OCI-LY7 (cell line): ENCODE results near the gene DNAH7. TPM values are rescaled to one million over a fixed set of nuclear protein-coding genes. Genes with fewer than 3 reads are reported as not detected.

ENCODE experiments used
- BruUV-seq: library from RNA; stranded (reverse); fragments of 400-500 nt; replicated peaks from 2 replicates; lab custom pipeline; 2021; lab: Mats Ljungman, UMichigan
- CTCF ChIA-PET: fragments of 300-600 bp; sonication (Branson Sonifier 250); formaldehyde crosslinking; loops from one replicate; lab custom pipeline; 2022; ENCODE audit warnings: antibody characterized with exemption; ENCODE audit not compliant: unreplicated experiment; lab: Charles Lee
- POLR2A ChIA-PET: fragments of 300-600 bp; sonication (Branson Sonifier 250); formaldehyde crosslinking; loops from one replicate; lab custom pipeline; 2022; ENCODE audit warnings: antibody characterized with exemption; lab: Charles Lee
- DNase-seq: peaks from one replicate; pipeline ENCODE4 v3.0.0-alpha.2; 2015; ENCODE audit warnings: low spot score
- H2AFZ ChIP-seq: fragments of 200-600 bp; sonication (generic), shearing (Covaris generic); 2 replicates; pipeline ENCODE4 v1.6.1; 2014; ENCODE audit warnings: mild to moderate bottlenecking, antibody characterized with exemption, low read length, moderate library complexity
- H3K27ac ChIP-seq: fragments of 200-600 bp; sonication (generic); 2 replicates; pipeline ENCODE4 v1.5.1; 2014; ENCODE audit warnings: mixed run types, low read depth, mild to moderate bottlenecking, moderate library complexity, low read length, inconsistent platforms; ENCODE audit not compliant: poor library complexity, severe bottlenecking
- H3K36me3 ChIP-seq: fragments of 200-600 bp; sonication (generic); 2 replicates; pipeline ENCODE4 v1.6.1; 2014; ENCODE audit warnings: mild to moderate bottlenecking, antibody characterized with exemption, low read length, moderate library complexity, mixed read lengths; ENCODE audit not compliant: insufficient read depth
- H3K4me1 ChIP-seq: fragments of 200-600 bp; sonication (generic); 2 replicates; pipeline ENCODE4 v1.5.1; 2014; ENCODE audit warnings: mild to moderate bottlenecking, low read length; ENCODE audit not compliant: insufficient read depth, poor library complexity, severe bottlenecking
- H3K4me2 ChIP-seq: fragments of 200-600 bp; sonication (generic); 2 replicates; pipeline ENCODE4 v1.6.1; 2014; ENCODE audit warnings: mild to moderate bottlenecking, low read length
- H3K4me3 ChIP-seq: fragments of 200-600 bp; sonication (generic); 2 replicates; pipeline ENCODE4 v1.5.1; 2014; ENCODE audit warnings: mild to moderate bottlenecking, low read depth, low read length; ENCODE audit not compliant: poor library complexity, severe bottlenecking
- H3K79me2 ChIP-seq: fragments of 200-600 bp; sonication (generic); 2 replicates; pipeline ENCODE4 v1.6.1; 2016; ENCODE audit warnings: low read depth, mild to moderate bottlenecking, low read length, moderate library complexity, mixed read lengths; ENCODE audit not compliant: insufficient read depth
- H3K9me2 ChIP-seq: fragments of 200-600 bp; sonication (generic); 2 replicates; pipeline ENCODE4 v1.6.1; 2016; ENCODE audit warnings: mild to moderate bottlenecking, low read length, mixed read lengths; ENCODE audit not compliant: insufficient read depth
- H3K9me3 ChIP-seq: fragments of 200-600 bp; sonication (generic); 2 replicates; pipeline ENCODE4 v1.6.1; 2014; ENCODE audit warnings: mild to moderate bottlenecking, mixed run types, low read length, mixed read lengths
- H4K20me1 ChIP-seq: fragments of 200-600 bp; sonication (generic); 2 replicates; pipeline ENCODE4 v1.6.1; 2014; ENCODE audit warnings: mild to moderate bottlenecking, antibody characterized with exemption, low read length, moderate library complexity, mixed read lengths; ENCODE audit not compliant: insufficient read depth
- CTCF ChIP-seq: fragments of 200-600 bp; sonication (generic); conservative IDR thresholded peaks from 2 replicates; pipeline ENCODE4 v1.5.1; 2014; ENCODE audit warnings: mild to moderate bottlenecking, antibody characterized with exemption, low read length, moderate library complexity, mixed read lengths
- EZH2phosphoT487 ChIP-seq: fragments of 200-600 bp; sonication (generic); IDR thresholded peaks from 2 replicates; pipeline ENCODE4 v1.6.1; 2018; ENCODE audit warnings: low read depth, borderline replicate concordance, mild to moderate bottlenecking, mixed run types, antibody characterized with exemption, low read length, moderate library complexity, mixed read lengths
- intact Hi-C: fragments of 100-400 bp; cut with micrococcal nuclease; formaldehyde crosslinking; loops from one replicate; pipeline ENCODE4 v1.10.0; 2022; ENCODE audit not compliant: unreplicated experiment
- total RNA-seq, 2 experiments: library from RNA; depleted of rRNA in 1 of 2; stranded (reverse); fragments of >200 nt in 1 of 2; shearing (Covaris generic) in 1 of 2; gene quantifications; 2 replicates each; pipeline ENCODE4 v1.2.3, GENCODE V29; 2014 to 2022

DNAH7 gene
- total RNA-seq, 2 experiments from 2014 or later, result not detected

DNA sequence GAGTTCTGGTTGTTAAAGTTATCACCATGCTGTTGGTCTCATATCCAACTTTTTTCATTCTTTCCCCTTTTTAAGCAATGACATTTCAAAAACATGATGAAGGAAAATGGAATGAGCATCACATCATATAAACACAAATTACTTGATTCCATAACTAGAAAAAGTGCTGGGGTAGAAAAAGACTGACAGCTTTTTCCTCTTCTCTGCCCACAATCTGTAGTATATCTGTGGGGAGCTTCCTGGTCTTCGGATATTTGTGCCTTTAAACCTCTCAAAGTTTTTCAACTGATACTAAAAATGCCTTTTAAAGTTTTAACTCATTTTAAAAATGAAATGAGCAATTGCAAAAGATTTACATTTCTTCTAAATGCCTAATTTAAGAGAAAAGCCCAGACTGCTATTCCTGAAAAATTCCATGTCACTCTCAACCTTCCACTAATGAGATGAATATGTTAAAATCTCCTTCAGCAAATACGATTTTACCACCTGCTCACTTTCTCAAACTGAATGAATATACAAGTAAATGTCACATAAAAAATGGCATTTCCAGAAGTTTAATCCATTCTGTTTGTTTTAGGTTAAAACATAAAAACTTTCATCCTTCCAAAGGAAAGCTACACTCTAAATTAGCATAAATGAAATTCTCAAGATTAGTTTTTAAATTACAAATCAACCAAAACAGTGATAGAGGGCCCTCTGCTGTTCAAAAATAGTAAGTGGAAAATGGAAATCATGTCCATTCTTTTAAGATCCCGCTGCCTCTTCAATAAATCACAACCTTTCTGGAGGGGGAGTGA is 2.1 kb downstream of the DNAH7 start:
- no peak overlapping the region for H3K27ac ChIP-seq
- H2AFZ ChIP-seq, result no peak overlapping the region
- DNase-seq, result peak; percentile 40
- H3K79me2 ChIP-seq, result no peaks in the 10 kb centered on the region
- intact Hi-C loops, result loop anchor here (2.0 to 10.0 kb wide), 5 partner anchors 404 to 748 kb away; partner anchors contain the start of gene CCDC150
- no peaks in the 10 kb centered on the region for H3K36me3 ChIP-seq
- no peaks in the 10 kb centered on the region for H3K9me2 ChIP-seq
- no peak overlapping the region for H3K4me3 ChIP-seq
- BruUV-seq, result no TSS peak
- no peak for TF ChIP-seq EZH2phosphoT487
- TF ChIP-seq CTCF, result peak; percentile 91
- peaks cover 5% of the 10 kb centered on the region for H3K4me1 ChIP-seq
- ChIA-PET CTCF (no interaction called here), POLR2A (no interaction called here)
- no peaks in the 10 kb centered on the region for H4K20me1 ChIP-seq
- H3K9me3 ChIP-seq, result no peaks in the 10 kb centered on the region
- H3K4me2 ChIP-seq, result no peak overlapping the region

DNA sequence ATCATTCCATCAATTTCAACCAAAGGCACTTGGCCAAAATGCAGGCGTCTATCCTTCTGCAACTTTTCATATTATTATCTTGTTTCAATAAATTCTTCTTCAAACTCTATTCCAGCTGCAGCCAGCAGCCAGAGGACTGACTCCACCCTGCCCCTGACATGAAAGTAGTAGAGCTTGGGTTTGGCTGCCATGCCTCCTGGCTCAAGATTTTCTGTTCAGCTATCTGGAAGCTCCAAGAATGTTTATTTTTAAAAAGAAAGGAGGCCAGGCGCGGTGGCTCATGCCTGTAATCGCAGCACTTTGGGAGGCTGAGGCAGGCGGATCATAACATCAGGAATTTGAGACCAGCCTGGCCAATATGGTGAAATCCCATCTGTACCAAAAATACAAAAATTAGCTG is 4.9 kb downstream of the DNAH7 start:
- no peaks in the 10 kb centered on the region for H4K20me1 ChIP-seq
- H3K36me3 ChIP-seq, result no peaks in the 10 kb centered on the region
- TF ChIP-seq CTCF (no peak), EZH2phosphoT487 (no peak)
- H3K4me1 ChIP-seq, result peaks cover 4% of the 10 kb centered on the region
- no TSS peak for BruUV-seq
- intact Hi-C loops, result loop anchor here (10.0 kb wide), 1 partner anchor 571 kb away; the partner anchor contains the start of gene CCDC150
- H3K9me3 ChIP-seq, result no peaks in the 10 kb centered on the region
- H2AFZ ChIP-seq, result no peak overlapping the region
- no peaks in the 10 kb centered on the region for H3K9me2 ChIP-seq
- ChIA-PET POLR2A (interaction anchor here (1.0 kb wide), 1 partner anchor 79 kb away, joined by 3 read pairs; no protein-coding TSS in a partner anchor), CTCF (no interaction called here)
- H3K4me2 ChIP-seq, result no peak overlapping the region
- no peak overlapping the region for H3K4me3 ChIP-seq
- H3K27ac ChIP-seq, result no peak overlapping the region
- no peak for DNase-seq
- H3K79me2 ChIP-seq, result no peaks in the 10 kb centered on the region

DNA sequence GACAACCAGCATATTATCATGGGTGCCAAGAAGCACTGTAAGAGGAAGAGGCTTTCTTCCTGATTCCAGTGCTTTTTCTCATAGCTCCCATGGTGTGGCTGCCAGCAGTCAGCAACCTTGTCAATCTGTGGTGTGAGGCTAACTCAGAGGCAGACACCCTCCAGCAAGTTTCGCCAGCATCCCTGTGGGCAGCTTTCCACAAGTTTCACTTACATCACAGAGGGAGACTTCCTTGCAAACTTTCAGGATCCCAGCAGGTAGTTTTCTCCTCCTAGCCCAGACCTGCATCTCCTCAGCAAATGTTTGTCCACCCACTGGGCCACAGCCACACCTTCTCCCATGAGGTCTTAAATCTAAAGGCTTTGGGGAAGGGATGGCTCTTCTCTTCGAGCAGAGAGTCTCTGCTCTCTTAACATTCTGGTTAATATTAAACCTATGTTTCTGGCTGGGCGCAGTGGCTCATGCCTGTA is 9.1 kb downstream of the DNAH7 start:
- Histone ChIP-seq H4K20me1 (no peaks in the 10 kb centered on the region), H3K36me3 (no peaks in the 10 kb centered on the region), H3K79me2 (no peaks in the 10 kb centered on the region), H3K4me3 (no peak overlapping the region), H3K4me1 (no peaks in the 10 kb centered on the region), H3K9me3 (no peaks in the 10 kb centered on the region), H3K9me2 (peaks cover 5% of the 10 kb centered on the region; the same call in 1 of the 2 replicates), H3K27ac (no peak overlapping the region), H3K4me2 (no peak overlapping the region), H2AFZ (no peak overlapping the region)
- intact Hi-C loops, result no loop called here
- ChIA-PET POLR2A (no interaction called here), CTCF (no interaction called here)
- DNase-seq, result no peak
- no TSS peak for BruUV-seq
- no peak for TF ChIP-seq CTCF
- no peak for TF ChIP-seq EZH2phosphoT487
